Measurements from ENCODE around the gene SLIT3.
"Not testable (repeated sequence)": the region's sequence is repeated elsewhere in the genome, so short reads cannot be mapped to it uniquely, and the experiment has no call there.

SLIT3 gene

DNA sequence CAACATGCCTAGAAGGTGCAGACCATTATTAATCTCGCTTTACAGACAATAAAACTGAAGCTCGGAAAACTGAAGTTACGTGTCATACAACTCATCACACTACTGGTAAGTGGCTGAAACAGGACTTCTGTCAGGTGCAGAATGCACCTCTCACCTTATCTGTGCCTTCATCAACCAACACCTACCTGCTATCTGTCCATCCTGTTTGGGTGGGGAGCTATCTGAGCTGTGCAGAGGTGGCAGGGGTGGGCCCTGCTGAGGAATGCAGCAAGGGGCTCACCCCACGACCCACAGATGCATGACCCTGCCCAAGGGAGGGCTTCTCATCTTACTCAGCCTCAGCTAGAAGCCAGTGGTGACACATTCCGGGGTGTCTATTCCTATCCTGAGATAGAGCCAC is 81.6 kb downstream of the SLIT3 start:
- H3K4me3 ChIP-seq (ENCODE audit: low read depth, low read length), result no peak overlapping the region
- no peak for TF ChIP-seq CTCF (IDR thresholded peaks at IDR 0.05; ENCODE audit: low read depth, low read length, missing control alignments)
- no peak for DNase-seq (ENCODE audit: low read depth)

- no peak for DNase-seq (ENCODE audit: low read depth)
- no peak for TF ChIP-seq CTCF (IDR thresholded peaks at IDR 0.05; ENCODE audit: low read depth, low read length, missing control alignments)
- H3K4me3 ChIP-seq (ENCODE audit: low read depth, low read length), result no peak overlapping the region
Measured at GRCh38 chr5:169218861-169219260, 82.1 kb downstream of the SLIT3 start.

GRCh38 chr5:169218176-169218575 is 82.8 kb downstream of the SLIT3 start:
- DNase-seq (ENCODE audit: low read depth), result no peak
- no peak overlapping the region for H3K4me3 ChIP-seq (ENCODE audit: low read depth, low read length)
- TF ChIP-seq CTCF (IDR thresholded peaks at IDR 0.05; ENCODE audit: low read depth, low read length, missing control alignments), result no peak

DNA sequence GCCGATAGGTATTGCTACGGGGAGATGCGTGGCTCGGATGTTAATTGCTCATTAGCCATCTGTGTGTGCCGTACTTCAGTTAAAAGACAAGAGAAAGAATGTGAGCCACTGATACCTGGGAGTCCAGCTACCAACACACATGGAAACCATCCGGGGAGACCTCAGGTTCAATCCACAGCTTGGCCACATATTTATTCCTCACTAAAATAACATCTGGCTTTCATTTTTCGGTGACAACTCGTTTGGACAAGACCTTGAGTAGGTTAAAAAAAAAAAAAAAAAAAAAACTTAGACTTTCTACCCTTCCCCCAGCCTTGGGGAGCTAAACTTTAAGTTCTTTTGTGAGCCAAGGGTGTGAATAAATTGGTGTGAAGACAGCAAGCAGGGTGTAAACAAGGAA is 84.1 kb downstream of the SLIT3 start:
- TF ChIP-seq CTCF (IDR thresholded peaks at IDR 0.05; ENCODE audit: low read depth, low read length, missing control alignments), result no peak
- H3K4me3 ChIP-seq (ENCODE audit: low read depth, low read length), result no peak overlapping the region
- no peak for DNase-seq (ENCODE audit: low read depth)

- no peak for TF ChIP-seq CTCF (IDR thresholded peaks at IDR 0.05; ENCODE audit: low read depth, low read length, missing control alignments)
- DNase-seq (ENCODE audit: low read depth), result no peak
- no peak overlapping the region for H3K4me3 ChIP-seq (ENCODE audit: low read depth, low read length)
Measured at GRCh38 chr5:169213479-169213878, 87.5 kb downstream of the SLIT3 start.

DNA sequence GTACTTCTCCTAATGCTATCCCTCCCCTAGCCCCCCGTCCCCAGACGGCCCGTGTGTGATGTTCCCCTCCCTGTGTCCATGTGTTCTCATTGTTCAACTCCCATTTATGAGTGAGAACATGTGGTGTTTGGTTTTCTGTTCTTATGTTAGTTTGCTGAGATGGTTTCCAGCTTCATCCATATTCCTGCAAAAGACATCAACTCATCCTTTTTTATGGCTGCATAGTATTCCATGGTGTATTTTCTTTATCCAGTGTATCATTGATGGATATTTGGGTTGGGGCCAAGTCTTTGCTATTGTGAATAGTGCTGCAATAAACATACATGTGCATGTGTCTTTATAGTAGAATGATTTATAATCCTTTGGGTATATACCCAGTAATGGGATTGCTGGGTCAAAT is 89.2 kb downstream of the SLIT3 start:
- not testable (repeated sequence) for H3K4me3 ChIP-seq (ENCODE audit: low read depth, low read length); DNase-seq (ENCODE audit: low read depth)

DNA sequence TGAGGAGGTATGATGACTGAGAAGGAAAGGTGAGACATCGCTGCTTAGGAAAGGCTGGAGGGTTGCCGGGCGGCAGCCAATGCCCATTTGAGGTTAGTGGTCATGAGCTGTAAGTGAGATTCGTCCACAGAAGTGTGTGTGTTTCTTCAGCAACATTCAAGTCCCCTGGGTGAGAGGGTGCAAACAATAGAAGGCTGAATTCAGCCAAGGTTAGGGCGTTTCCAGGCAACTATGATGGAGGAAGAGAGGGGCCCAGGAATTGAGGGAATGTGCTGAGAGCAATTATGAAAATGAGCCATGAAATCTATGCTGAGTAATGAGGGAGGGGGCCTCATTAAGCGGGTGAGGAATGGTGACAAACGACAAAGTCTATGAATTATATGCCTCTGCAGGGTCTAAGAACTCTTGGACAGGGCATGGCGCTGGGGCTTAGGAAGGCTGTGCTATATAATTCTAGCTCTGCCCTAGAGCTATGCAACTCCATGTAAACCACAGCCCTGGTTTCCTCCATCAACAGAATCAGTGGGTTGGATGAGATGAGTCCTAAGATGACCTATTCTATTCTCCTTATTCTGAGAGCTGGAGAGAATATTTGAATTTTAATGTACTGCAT is 96.0 kb downstream of the SLIT3 start:
- TF ChIP-seq CTCF (IDR thresholded peaks at IDR 0.05; ENCODE audit: low read depth, low read length, missing control alignments), result no peak
- no peak overlapping the region for H3K4me3 ChIP-seq (ENCODE audit: low read depth, low read length)
- no peak for DNase-seq (ENCODE audit: low read depth)
